ENCODE data around the gene ANTXR2. TPM values are rescaled to one million over a fixed set of nuclear protein-coding genes. Genes with fewer than 3 reads are reported as not detected.
"Not testable (repeated sequence)": the region's sequence is repeated elsewhere in the genome, so short reads cannot be mapped to it uniquely, and the experiment has no call there.

ANTXR2 gene
- total RNA-seq, 4 donors from 2014 or later = 69.6 to 139 (median 118) TPM

- peaks cover 0 to 12% (median 0%) of the 10 kb centered on the region in 4 donors for H3K4me1 ChIP-seq
- WGBS, 2 donors = 57 to 58% methylated on average over 3 of the region's 3 CpGs
These were observed 175.9 kb downstream of the ANTXR2 start for GRCh38 chr4:79897174-79897573.

DNA sequence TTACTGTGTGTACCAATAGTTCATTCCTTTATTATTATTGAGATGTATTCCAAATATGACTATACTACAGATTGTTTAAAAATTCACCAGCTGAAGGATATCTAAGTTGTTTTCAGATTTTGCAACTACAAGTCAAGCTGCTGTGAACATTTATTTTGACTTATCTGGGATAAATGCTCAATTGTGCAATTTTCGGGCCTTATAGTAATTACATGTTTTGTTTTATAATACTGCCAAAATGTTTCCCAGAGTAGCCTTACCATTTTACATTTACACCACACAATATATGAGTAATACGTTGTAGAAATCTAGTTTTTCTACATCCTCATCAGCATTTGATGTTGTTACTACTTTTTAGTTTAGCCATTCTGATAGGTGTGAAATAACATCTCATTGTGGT is 179.6 kb downstream of the ANTXR2 start:
- TF ChIP-seq POLR2A (IDR thresholded peaks at IDR 0.05) = no peak
- TF ChIP-seq CTCF (IDR thresholded peaks at IDR 0.05) = no peak
- TF ChIP-seq EP300 (IDR thresholded peaks at IDR 0.05) = no peak
- no peaks in the 10 kb centered on the region for H3K36me3 ChIP-seq

More at GRCh38 chr4:79897174-79897573, 175.9 kb downstream of the ANTXR2 start:
- no peak overlapping the region for H3K4me3 ChIP-seq
- TF ChIP-seq CTCF (IDR thresholded peaks at IDR 0.05) = no peak
- no peak for TF ChIP-seq EP300 (IDR thresholded peaks at IDR 0.05)
- no peak for TF ChIP-seq POLR2A (IDR thresholded peaks at IDR 0.05)
- no peaks in the 10 kb centered on the region for H3K36me3 ChIP-seq
- H3K27me3 ChIP-seq = no peaks in the 10 kb centered on the region
- no peak for DNase-seq (ENCODE audit: low spot score in 2 of 2)
- H3K27ac ChIP-seq = no peak overlapping the region
- peaks cover 0 to 5% (median 2%) of the 10 kb centered on the region in 4 donors for H3K9me3 ChIP-seq

DNA sequence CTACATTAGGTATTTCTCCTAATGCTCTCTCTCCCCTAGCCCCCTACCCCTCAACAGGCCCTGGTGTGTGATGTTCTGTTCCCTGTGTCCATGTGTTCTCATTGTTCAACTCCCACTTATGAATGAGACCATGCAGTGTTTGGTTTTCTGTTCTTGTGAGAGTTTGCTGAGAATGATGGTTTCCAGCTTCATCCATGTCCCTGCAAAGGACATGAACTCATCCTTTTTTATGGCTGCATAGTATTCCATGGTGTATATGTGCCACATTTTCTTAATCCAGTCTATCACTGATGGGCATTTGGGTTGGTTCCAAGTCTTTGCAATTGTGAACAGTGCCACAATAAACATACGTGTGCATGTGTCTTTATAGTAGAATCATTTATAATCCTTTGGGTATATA is 184.0 kb downstream of the ANTXR2 start:
- H3K36me3 ChIP-seq; H3K9me3 ChIP-seq; H3K4me3 ChIP-seq; H3K4me1 ChIP-seq; H3K27ac ChIP-seq; H3K27me3 ChIP-seq; DNase-seq (ENCODE audit: low spot score in 2 of 2): not testable (repeated sequence)
- 94 to 97% methylated on average over 1 of the region's 1 CpG for WGBS, 2 donors

More for the DNA sequence above, 179.6 kb downstream of the ANTXR2 start:
- Histone ChIP-seq H3K27ac (no peak overlapping the region), H3K27me3 (no peaks in the 10 kb centered on the region), H3K9me3 (peaks cover 0 to 6% (median 0%) of the 10 kb centered on the region in 4 donors), H3K4me3 (no peak overlapping the region), H3K4me1 (peaks cover 0 to 10% (median 0%) of the 10 kb centered on the region in 4 donors)
- DNase-seq (ENCODE audit: low spot score in 2 of 2) = no peak
- WGBS, 2 donors = 61 to 64% methylated on average over 2 of the region's 2 CpGs

DNA sequence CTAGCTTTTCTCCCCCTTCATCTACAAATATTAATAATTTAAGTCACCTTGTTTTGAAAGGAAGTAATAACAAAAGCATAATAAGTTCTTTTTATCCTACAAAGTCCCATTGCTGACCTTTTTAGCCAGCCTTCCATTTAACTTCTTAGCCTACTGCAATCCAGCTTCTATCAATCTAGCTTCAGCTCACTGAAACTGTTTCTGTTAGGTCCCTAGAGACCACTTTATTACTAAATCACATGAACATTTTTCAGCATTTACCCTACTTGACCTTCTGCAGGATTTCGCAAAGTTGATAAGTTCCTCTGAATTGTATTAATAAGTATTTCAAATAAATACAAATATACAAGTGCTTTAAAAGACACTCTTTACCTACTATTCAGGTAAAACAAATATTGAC is 186.5 kb downstream of the ANTXR2 start:
- Histone ChIP-seq H3K36me3 (no peaks in the 10 kb centered on the region), H3K27me3 (no peaks in the 10 kb centered on the region), H3K4me3 (no peak overlapping the region), H3K9me3 (peaks cover 0 to 6% (median 0%) of the 10 kb centered on the region in 4 donors), H3K27ac (no peak overlapping the region), H3K4me1 (peaks cover 0 to 8% (median 0%) of the 10 kb centered on the region in 4 donors)
- DNase-seq (ENCODE audit: low spot score in 2 of 2) = no peak
- TF ChIP-seq EP300 (IDR thresholded peaks at IDR 0.05) (peak in 1 of 2 donors; percentile 18), POLR2A (IDR thresholded peaks at IDR 0.05) (no peak)
- 76 to 87% methylated on average over 1 of the region's 1 CpG for WGBS, 2 donors

- Histone ChIP-seq H3K9me3 (peaks cover 0 to 6% (median 0%) of the 10 kb centered on the region in 4 donors), H3K4me3 (no peak overlapping the region), H3K27me3 (no peaks in the 10 kb centered on the region), H3K27ac (no peak overlapping the region), H3K4me1 (peaks cover 0 to 8% (median 0%) of the 10 kb centered on the region in 4 donors), H3K36me3 (no peaks in the 10 kb centered on the region)
- no peak for TF ChIP-seq EP300 (IDR thresholded peaks at IDR 0.05)
- DNase-seq (ENCODE audit: low spot score in 2 of 2) = no peak
- WGBS, 2 donors = 64 to 75% methylated on average over 5 of the region's 5 CpGs
These were observed 187.0 kb downstream of the ANTXR2 start for GRCh38 chr4:79886021-79886420.

GRCh38 chr4:79883290-79883689 is 189.7 kb downstream of the ANTXR2 start:
- no peak for DNase-seq (ENCODE audit: low spot score in 2 of 2)
- no peaks in the 10 kb centered on the region for H3K36me3 ChIP-seq
- TF ChIP-seq EP300 (IDR thresholded peaks at IDR 0.05) (no peak), CTCF (IDR thresholded peaks at IDR 0.05) (no peak), POLR2A (IDR thresholded peaks at IDR 0.05) (no peak)
- H3K4me3 ChIP-seq = no peak overlapping the region
- H3K4me1 ChIP-seq = peaks cover 0 to 8% (median 0%) of the 10 kb centered on the region in 4 donors
- H3K9me3 ChIP-seq = no peaks in the 10 kb centered on the region
- H3K27me3 ChIP-seq = no peaks in the 10 kb centered on the region
- H3K27ac ChIP-seq = no peak overlapping the region
- WGBS, 2 donors = 90 to 94% methylated on average over 1 of the region's 1 CpG

- TF ChIP-seq POLR2A (IDR thresholded peaks at IDR 0.05) (no peak), EP300 (IDR thresholded peaks at IDR 0.05) (no peak), CTCF (IDR thresholded peaks at IDR 0.05) (no peak)
- Histone ChIP-seq H3K36me3 (no peaks in the 10 kb centered on the region), H3K27ac (no peak overlapping the region), H3K4me3 (no peak overlapping the region), H3K9me3 (no peaks in the 10 kb centered on the region), H3K27me3 (no peaks in the 10 kb centered on the region), H3K4me1 (peaks cover 0 to 8% (median 0%) of the 10 kb centered on the region in 4 donors)
- 52 to 65% methylated on average over 1 of the region's 1 CpG for WGBS, 2 donors
- DNase-seq (ENCODE audit: low spot score in 2 of 2) = no peak
These were observed 190.2 kb downstream of the ANTXR2 start for GRCh38 chr4:79882806-79883205.
